Measurements from ENCODE around the gene BLMH. TPM values are rescaled to one million over a fixed set of nuclear protein-coding genes. Genes with fewer than 3 reads are reported as not detected.
"Not testable (repeated sequence)": the region's sequence is repeated elsewhere in the genome, so short reads cannot be mapped to it uniquely, and the experiment has no call there.

Gene BLMH
- total RNA-seq, 1 donor from 2014 or later = 60.9 TPM

GRCh38 chr17:30232824-30233427 is 58.8 kb downstream of the BLMH start:
- Mint-ChIP-seq H3K27me3 (peaks cover 52% of the 10 kb centered on the region), H3K4me3 (ENCODE audit: low read depth) (peak overlapping the region; percentile 31), H3K9me3 (ENCODE audit: low read depth) (no peaks in the 10 kb centered on the region), H3K27ac (peak overlapping the region; percentile 71), H3K4me1 (ENCODE audit: low read depth) (peaks cover 51% of the 10 kb centered on the region), H3K36me3 (ENCODE audit: insufficient read depth) (no peaks in the 10 kb centered on the region)
- DNase-seq (ENCODE audit: low spot score, unreplicated experiment) = no peak
- no peak for TF ChIP-seq CTCF (IDR thresholded peaks at IDR 0.05; ENCODE audit: unreplicated experiment)

- H3K4me3 Mint-ChIP-seq (ENCODE audit: low read depth) = peak overlapping the region; percentile 31
- H3K9me3 Mint-ChIP-seq (ENCODE audit: low read depth) = no peaks in the 10 kb centered on the region
- peak overlapping the region; percentile 71 for H3K27ac Mint-ChIP-seq
- TF ChIP-seq CTCF (IDR thresholded peaks at IDR 0.05; ENCODE audit: unreplicated experiment) = no peak
- no peaks in the 10 kb centered on the region for H3K36me3 Mint-ChIP-seq (ENCODE audit: insufficient read depth)
- no peak for DNase-seq (ENCODE audit: low spot score, unreplicated experiment)
- H3K4me1 Mint-ChIP-seq (ENCODE audit: low read depth) = peaks cover 52% of the 10 kb centered on the region
- peaks cover 46% of the 10 kb centered on the region for H3K27me3 Mint-ChIP-seq
These were observed 59.5 kb downstream of the BLMH start for GRCh38 chr17:30232015-30232823.

- no peak for TF ChIP-seq CTCF (IDR thresholded peaks at IDR 0.05; ENCODE audit: unreplicated experiment)
- no peak overlapping the region for H3K27ac Mint-ChIP-seq
- no peaks in the 10 kb centered on the region for H3K9me3 Mint-ChIP-seq (ENCODE audit: low read depth)
These were observed 61.1 kb downstream of the BLMH start for GRCh38 chr17:30230596-30231125.

GRCh38 chr17:30230009-30230408 is 61.7 kb downstream of the BLMH start:
- Mint-ChIP-seq H3K4me1 (ENCODE audit: low read depth) (peaks cover 60% of the 10 kb centered on the region), H3K27me3 (peaks cover 45% of the 10 kb centered on the region)
- not testable (repeated sequence) for H3K36me3 Mint-ChIP-seq (ENCODE audit: insufficient read depth); DNase-seq (ENCODE audit: low spot score, unreplicated experiment); H3K4me3 Mint-ChIP-seq (ENCODE audit: low read depth); H3K9me3 Mint-ChIP-seq (ENCODE audit: low read depth); H3K27ac Mint-ChIP-seq

More at GRCh38 chr17:30230596-30231125, 61.1 kb downstream of the BLMH start:
- peaks cover 45% of the 10 kb centered on the region for H3K27me3 Mint-ChIP-seq
- no peaks in the 10 kb centered on the region for H3K36me3 Mint-ChIP-seq (ENCODE audit: insufficient read depth)
- no peak overlapping the region for H3K4me3 Mint-ChIP-seq (ENCODE audit: low read depth)
- no peak for DNase-seq (ENCODE audit: low spot score, unreplicated experiment)
- peaks cover 57% of the 10 kb centered on the region for H3K4me1 Mint-ChIP-seq (ENCODE audit: low read depth)

- Mint-ChIP-seq H3K36me3 (ENCODE audit: insufficient read depth) (no peaks in the 10 kb centered on the region), H3K9me3 (ENCODE audit: low read depth) (no peaks in the 10 kb centered on the region), H3K4me1 (ENCODE audit: low read depth) (peaks cover 57% of the 10 kb centered on the region), H3K27me3 (peaks cover 39% of the 10 kb centered on the region), H3K4me3 (ENCODE audit: low read depth) (no peak overlapping the region), H3K27ac (no peak overlapping the region)
- no peak for TF ChIP-seq CTCF (IDR thresholded peaks at IDR 0.05; ENCODE audit: unreplicated experiment)
- no peak for DNase-seq (ENCODE audit: low spot score, unreplicated experiment)
These were observed 62.7 kb downstream of the BLMH start for GRCh38 chr17:30229012-30229411.

Measured in progenitor cell of endocrine pancreas (in vitro differentiated cells).